Liver (tissue), 9 donors: Measurements from ENCODE around the gene PARD6A. TPM values are rescaled to one million over a fixed set of nuclear protein-coding genes. Genes with fewer than 3 reads are reported as not detected.
A peak's percentile ranks its signal among the peaks of the same experiment; 100 is the strongest.

Experiments used
- DNase-seq: peaks from one replicate; pipeline ENCODE4 v3.0.0-alpha.2; 2017; ENCODE audit warnings: low spot score
- H3K27ac ChIP-seq, 2 donors: one replicate each; pipeline ENCODE4 v1.7.0; 2013; ENCODE audit warnings: inconsistent platforms in 2 of 2, low read length in 2 of 2, control low read depth in 1 of 2, low read depth in 1 of 2, mild to moderate bottlenecking in 1 of 2
- H3K27me3 ChIP-seq, 4 donors: one replicate each; pipeline versions ENCODE4 v1.6.1 to v1.7.0; 2013; ENCODE audit warnings: low read length in 3 of 4, inconsistent platforms in 1 of 4, mild to moderate bottlenecking in 1 of 4, moderate library complexity in 1 of 4; ENCODE audit not compliant: control insufficient read depth in 4 of 4, insufficient read depth in 4 of 4
- H3K36me3 ChIP-seq, 4 donors: one replicate each; pipeline versions ENCODE4 v1.6.1 to v1.7.0; 2013; ENCODE audit warnings: low read length in 3 of 4, mild to moderate bottlenecking in 3 of 4, low read depth in 1 of 4, moderate library complexity in 1 of 4; ENCODE audit not compliant: control insufficient read depth in 4 of 4, insufficient read depth in 3 of 4
- H3K4me1 ChIP-seq, 4 donors: one replicate each; pipeline versions ENCODE4 v1.6.1 to v1.7.0; 2013; ENCODE audit warnings: low read length in 3 of 4, mild to moderate bottlenecking in 3 of 4, moderate library complexity in 1 of 4; ENCODE audit not compliant: control insufficient read depth in 4 of 4, insufficient read depth in 4 of 4
- H3K4me3 ChIP-seq, 3 donors: one replicate each; pipeline versions ENCODE4 v1.6.1 to v1.7.0; 2013; ENCODE audit warnings: low read length in 3 of 3, control low read depth in 1 of 3, low read depth in 1 of 3, mild to moderate bottlenecking in 1 of 3
- H3K9ac ChIP-seq, 2 donors: one replicate each; pipeline ENCODE4 v1.7.0; 2013; ENCODE audit warnings: low read length in 2 of 2, mild to moderate bottlenecking in 2 of 2, moderate library complexity in 2 of 2, control low read depth in 1 of 2, low read depth in 1 of 2
- H3K9me3 ChIP-seq, 4 donors: one replicate each; pipeline versions ENCODE4 v1.6.1 to v1.7.0; 2013; ENCODE audit warnings: low read length in 3 of 4; ENCODE audit not compliant: control insufficient read depth in 4 of 4
- ATF3 ChIP-seq: IDR thresholded peaks from 2 replicates; pipeline ENCODE4 v1.6.1; 2016; ENCODE audit warnings: antibody characterized with exemption
- CTCF ChIP-seq: fragments of 150-350 bp; IDR thresholded peaks from 2 replicates; pipeline ENCODE4 v1.5.1; 2017; ENCODE audit warnings: improper control_type of control experiment, low read depth, low read length; ENCODE audit not compliant: missing input control
- EGR1 ChIP-seq, 2 donors: IDR thresholded peaks; 2 replicates each; pipeline ENCODE4 v1.6.1; 2016 to 2018; ENCODE audit warnings: antibody characterized with exemption in 2 of 2, low read depth in 2 of 2
- FOXA1 ChIP-seq: IDR thresholded peaks from 2 replicates; pipeline ENCODE4 v1.6.1; 2016; ENCODE audit warnings: antibody characterized with exemption
- FOXA2 ChIP-seq: IDR thresholded peaks from 2 replicates; pipeline ENCODE4 v1.6.1; 2016; ENCODE audit warnings: antibody characterized with exemption
- GABPA ChIP-seq, 2 donors: IDR thresholded peaks in 1 of 2; conservative IDR thresholded peaks in 1 of 2; 2 replicates each; pipeline ENCODE4 v1.6.1; 2016; ENCODE audit warnings: antibody characterized with exemption in 2 of 2, mild to moderate bottlenecking in 1 of 2, moderate library complexity in 1 of 2
- HNF4A ChIP-seq, 2 donors: conservative IDR thresholded peaks; 2 replicates each; pipeline ENCODE4 v1.6.1; 2016; ENCODE audit warnings: antibody characterized with exemption in 2 of 2, mild to moderate bottlenecking in 2 of 2
- HNF4G ChIP-seq: IDR thresholded peaks from 2 replicates; pipeline ENCODE4 v1.6.1; 2016; ENCODE audit warnings: antibody characterized with exemption
- JUND ChIP-seq, 2 donors: IDR thresholded peaks; 2 replicates each; pipeline ENCODE4 v1.6.1; 2016; ENCODE audit warnings: antibody characterized with exemption in 2 of 2
- MAX ChIP-seq: IDR thresholded peaks from 2 replicates; pipeline ENCODE4 v1.6.1; 2016; ENCODE audit warnings: antibody characterized with exemption
- NR2F2 ChIP-seq: IDR thresholded peaks from 2 replicates; pipeline ENCODE4 v1.6.1; 2016; ENCODE audit warnings: antibody characterized with exemption
- RAD21 ChIP-seq, 2 donors: IDR thresholded peaks; 2 replicates each; pipeline ENCODE4 v1.6.1; 2016; ENCODE audit warnings: antibody characterized with exemption in 2 of 2, mild to moderate bottlenecking in 2 of 2
- REST ChIP-seq: IDR thresholded peaks from 2 replicates; pipeline ENCODE4 v1.6.1; 2016; ENCODE audit warnings: antibody characterized with exemption, mild to moderate bottlenecking
- RXRA ChIP-seq, 2 donors: IDR thresholded peaks; 2 replicates each; pipeline ENCODE4 v1.6.1; 2017 to 2018; ENCODE audit warnings: antibody characterized with exemption in 2 of 2, mild to moderate bottlenecking in 1 of 2
- TAF1 ChIP-seq: conservative IDR thresholded peaks from 2 replicates; pipeline ENCODE4 v1.6.1; 2016; ENCODE audit warnings: antibody characterized with exemption, mild to moderate bottlenecking
- YY1 ChIP-seq: IDR thresholded peaks from 2 replicates; pipeline ENCODE4 v1.6.1; 2016; ENCODE audit warnings: antibody characterized with exemption, mild to moderate bottlenecking
- ZBTB33 ChIP-seq: IDR thresholded peaks from 2 replicates; pipeline ENCODE4 v1.6.1; 2016; ENCODE audit warnings: antibody characterized with exemption
- whole genome bisulfite sequencing: extraction: QIAGEN DNeasy Blood & Tissue Kit; methylation state at CpG from one replicate; pipeline ENCODE4 v1.1.7; 2013; 5-methylcytosine and 5-hydroxymethylcytosine counted together
- polyA plus RNA-seq, 2 donors: library from polyadenylated mRNA; stranded (reverse) in 1 of 2; unstranded in 1 of 2; fragments of 200-250 nt in 1 of 2; fragments of >200 nt in 1 of 2; fragmentation: Nextera tagmentation in 1 of 2; extraction: Ambion mirVana in 1 of 2; gene quantifications; one replicate each; pipeline versions ENCODE4 v1.2.1 to v1.2.3, GENCODE V29; 2013 to 2015
- total RNA-seq, 2 donors: library from RNA; depleted of rRNA; stranded (reverse); fragments of >200 nt; gene quantifications; one replicate each; pipeline ENCODE4 v1.2.3, GENCODE V29; 2014
- donor health status: healthy.
- donor health status: healthy.
- donor health status: healthy.
- donor health status: healthy.
- donor health status: healthy.

The PARD6A gene
- total and polyA plus RNA-seq, 4 donors, result 0.42 to 2.4 (median 1.8) TPM

- Histone ChIP-seq H3K4me1 (peaks cover 3 to 17% (median 10%) of the 10 kb centered on the region in 4 donors), H3K36me3 (peaks cover 0 to 1% (median 0%) of the 10 kb centered on the region in 4 donors), H3K9me3 (no peaks in the 10 kb centered on the region), H3K9ac (no peak overlapping the region), H3K27me3 (no peaks in the 10 kb centered on the region), H3K27ac (no peak overlapping the region), H3K4me3 (peak overlapping the region in 1 of 3 donors; percentile 51)
- TF ChIP-seq GABPA (IDR thresholded peaks at IDR 0.05 in 1 of 2, conservative IDR thresholded peaks at IDR 0.05 in 1 of 2), result no peak
- TF ChIP-seq CTCF, result peak; percentile 16
- WGBS, result 16% methylated on average over 68 of the region's 68 CpGs
- DNase-seq, result no peak
Measured at GRCh38 chr16:67653128-67653788, 7.5 kb upstream of the PARD6A start.

GRCh38 chr16:67653789-67654402, 6.9 kb upstream of the PARD6A start:
- peak overlapping the region in 1 of 3 donors; percentile 51 for H3K4me3 ChIP-seq
- H3K36me3 ChIP-seq, result peaks cover 0 to 1% (median 0%) of the 10 kb centered on the region in 4 donors
- DNase-seq, result no peak
- no peaks in the 10 kb centered on the region for H3K27me3 ChIP-seq
- H3K9me3 ChIP-seq, result no peaks in the 10 kb centered on the region
- no peak overlapping the region for H3K9ac ChIP-seq
- no peak for TF ChIP-seq REST
- no peak for TF ChIP-seq NR2F2
- TF ChIP-seq JUND (IDR thresholded peaks at IDR 0.05), result no peak
- no peak for TF ChIP-seq RAD21 (IDR thresholded peaks at IDR 0.05)
- no peak for TF ChIP-seq RXRA (IDR thresholded peaks at IDR 0.05)
- no peak for TF ChIP-seq EGR1 (IDR thresholded peaks at IDR 0.05; ENCODE audit: low read depth in 2 of 2)
- TF ChIP-seq FOXA2, result no peak
- no peak for TF ChIP-seq FOXA1
- no peak for TF ChIP-seq ZBTB33
- TF ChIP-seq ATF3, result no peak
- TF ChIP-seq HNF4A (conservative IDR thresholded peaks at IDR 0.05), result no peak
- no peak for TF ChIP-seq TAF1
- no peak for TF ChIP-seq CTCF
- no peak for TF ChIP-seq HNF4G
- no peak for TF ChIP-seq GABPA (IDR thresholded peaks at IDR 0.05 in 1 of 2, conservative IDR thresholded peaks at IDR 0.05 in 1 of 2)
- TF ChIP-seq MAX, result no peak
- no peak for TF ChIP-seq YY1
- WGBS, result 34% methylated on average over 25 of the region's 25 CpGs
- no peak overlapping the region for H3K27ac ChIP-seq
- peaks cover 3 to 18% (median 11%) of the 10 kb centered on the region in 4 donors for H3K4me1 ChIP-seq
